HepG2 (cell line): Measurements from ENCODE around the gene MTUS2. TPM values are rescaled to one million over a fixed set of nuclear protein-coding genes. Genes with fewer than 3 reads are reported as not detected.
"Not testable (repeated sequence)": the region's sequence is repeated elsewhere in the genome, so short reads cannot be mapped to it uniquely, and the experiment has no call there.

Experiments
- ATAC-seq: fragments of 200-7000 bp; cut with Tn5 transposase; 3 replicates; pipeline ENCODE4 v1.9.1; 2020; ENCODE audit warnings: mild to moderate bottlenecking, moderate library complexity
- BruUV-seq: library from RNA; stranded (reverse); fragments of 400-500 nt; replicated peaks from 2 replicates; lab custom pipeline; 2021; lab: Mats Ljungman, UMichigan
- CTCF ChIA-PET: fragments of 300-600 bp; formaldehyde crosslinking; extraction: SDS; loops from one replicate; lab custom pipeline; 2021; ENCODE audit warnings: low total read pairs, inconsistent platforms, low intra/inter-chr PET ratio; lab: Yijun Ruan, JAX
- POLR2A ChIA-PET: fragments of 350-600 bp; sonication (Branson Sonifier 250); formaldehyde crosslinking; loops from one replicate; lab custom pipeline; 2020; ENCODE audit warnings: antibody characterized with exemption, inconsistent platforms; lab: Yijun Ruan, JAX
- DNase-seq: peaks from one replicate; pipeline ENCODE4 v3.0.0-alpha.2; 2015; ENCODE audit warnings: low spot score
- FAIRE-seq: peaks from 3 replicates; lab custom pipeline; 2011; peaks lifted over from hg19 to GRCh38; lab: Jason Lieb, UNC
- H2AFZ ChIP-seq: one replicate; pipeline ENCODE4 v1.6.1; 2011; ENCODE audit warnings: low read length, inconsistent platforms
- H3K27ac ChIP-seq: fragments of 300-600 bp; 3 replicates; pipeline ENCODE4 v1.8.0; 2011; ENCODE audit warnings: mixed run types, mild to moderate bottlenecking, mixed read lengths, low read length, inconsistent platforms; ENCODE audit not compliant: insufficient read depth; ENCODE audit errors: extremely low read length
- H3K27me3 ChIP-seq, 2 experiments: fragments of 200-600 bp in 1 of 2; 2 replicates in 1 of 2; 3 replicates in 1 of 2; pipeline versions ENCODE4 v1.6.0 to v1.8.0; 2011; ENCODE audit warnings: low read length in 2 of 2, mild to moderate bottlenecking in 2 of 2, moderate library complexity in 2 of 2, inconsistent platforms in 1 of 2; ENCODE audit not compliant: insufficient read depth in 2 of 2, control insufficient read depth in 1 of 2
- H3K36me3 ChIP-seq, 2 experiments: fragments of 200-600 bp in 1 of 2; replicated peaks in 1 of 2; 2 replicates in 1 of 2; 3 replicates in 1 of 2; pipeline versions ENCODE4 v1.5.1 to v1.8.0; 2011; ENCODE audit warnings: low read length in 2 of 2, inconsistent platforms in 1 of 2; ENCODE audit not compliant: insufficient read depth in 2 of 2, control insufficient read depth in 1 of 2
- H3K4me1 ChIP-seq: 2 replicates; pipeline ENCODE4 v1.5.1; 2012; ENCODE audit warnings: low read length, inconsistent platforms; ENCODE audit not compliant: insufficient read depth
- H3K4me2 ChIP-seq: 2 replicates; pipeline ENCODE4 v1.6.0; 2011; ENCODE audit warnings: low read depth, low read length, inconsistent platforms
- H3K4me3 ChIP-seq, 3 experiments: fragments of 200-600 bp in 1 of 3; sonication (generic), shearing (Covaris generic) in 1 of 3; replicated peaks in 1 of 3; 2 replicates each; pipeline ENCODE4 v1.5.1; 2011 to 2016; ENCODE audit warnings: low read length in 3 of 3, inconsistent platforms in 2 of 3, low read depth in 2 of 3, mild to moderate bottlenecking in 2 of 3, control low read depth in 1 of 3, mixed read lengths in 1 of 3; ENCODE audit not compliant: insufficient read depth in 1 of 3
- H3K79me2 ChIP-seq: one replicate; pipeline ENCODE4 v1.6.1; 2011; ENCODE audit warnings: low read length, inconsistent platforms; ENCODE audit not compliant: insufficient read depth
- H3K9ac ChIP-seq: 2 replicates; pipeline ENCODE4 v1.6.0; 2011; ENCODE audit warnings: mild to moderate bottlenecking, low read depth, low read length, inconsistent platforms; ENCODE audit not compliant: insufficient read depth
- H3K9me3 ChIP-seq: 2 replicates; pipeline ENCODE4 v1.5.1; 2012; ENCODE audit warnings: mild to moderate bottlenecking, low read length
- H4K20me1 ChIP-seq: 2 replicates; pipeline ENCODE4 v1.6.0; 2011; ENCODE audit warnings: inconsistent platforms, mild to moderate bottlenecking, low read length, moderate library complexity; ENCODE audit not compliant: insufficient read depth
- CBFB ChIP-seq: sonication (generic); formaldehyde crosslinking; IDR thresholded peaks from 2 replicates; pipeline ENCODE4 v1.4.0; 2020; ENCODE audit warnings: missing genetic modification reagents
- FOXA3 ChIP-seq: IDR thresholded peaks from 2 replicates; pipeline ENCODE4 v1.6.1; 2016; ENCODE audit warnings: missing genetic modification reagents, missing compliant biosample characterization
- HNF4G ChIP-seq, 2 experiments: sonication (generic) in 1 of 2; formaldehyde crosslinking in 1 of 2; IDR thresholded peaks; 2 replicates each; pipeline versions ENCODE4 v1.4.0 to v1.6.1; 2011 to 2020; ENCODE audit warnings: borderline replicate concordance in 2 of 2, low read depth in 2 of 2, mild to moderate bottlenecking in 2 of 2, low read length in 1 of 2, missing genetic modification reagents in 1 of 2, moderate library complexity in 1 of 2
- MAFF ChIP-seq: IDR thresholded peaks from 2 replicates; pipeline ENCODE4 v1.6.1; 2011; ENCODE audit warnings: low read depth, low read length, improper control_type of control experiment
- MAFK ChIP-seq, 2 experiments: IDR thresholded peaks in 1 of 2; conservative IDR thresholded peaks in 1 of 2; 2 replicates each; pipeline ENCODE4 v1.6.1; 2011; ENCODE audit warnings: improper control_type of control experiment in 2 of 2, low read length in 2 of 2
- MED1 ChIP-seq: sonication (generic); formaldehyde crosslinking; IDR thresholded peaks from 2 replicates; pipeline ENCODE4 v1.4.0; 2020; ENCODE audit warnings: missing genetic modification reagents
- NRL ChIP-seq: sonication (generic); formaldehyde crosslinking; IDR thresholded peaks from 2 replicates; pipeline ENCODE4 v1.5.0; 2020; ENCODE audit warnings: missing genetic modification reagents, mild to moderate bottlenecking, moderate library complexity, borderline replicate concordance
- PHF8 ChIP-seq: sonication (generic); formaldehyde crosslinking; IDR thresholded peaks from 2 replicates; pipeline ENCODE4 v1.5.0; 2020; ENCODE audit warnings: missing genetic modification reagents
- SNRNP70 ChIP-seq: fragments of 200-400 bp; formaldehyde crosslinking; IDR thresholded peaks from 2 replicates; pipeline ENCODE4 v1.6.1; 2017; ENCODE audit warnings: mild to moderate bottlenecking, low read depth, low read length, moderate library complexity
- ZNF343 ChIP-seq: sonication (generic); formaldehyde crosslinking; IDR thresholded peaks from 2 replicates; pipeline ENCODE4 v1.4.0; 2020; ENCODE audit warnings: mild to moderate bottlenecking, missing genetic modification reagents
- WGBS: methylation state at CpG from one replicate; pipeline ENCODE4 v1.1.6; 2017; ENCODE audit warnings: low lambda C conversion rate; 5-methylcytosine and 5-hydroxymethylcytosine counted together
- in situ Hi-C: cut with HindIII; loops from 2 replicates; pipeline ENCODE4 v1.10.0; 2017; ENCODE audit warnings: low pct_unique_long_range_greater_than_20kb; ENCODE audit not compliant: extremely low pct_ligation_motif_present
- intact Hi-C: fragments of 100-400 bp; cut with micrococcal nuclease; formaldehyde crosslinking; loops from one replicate; pipeline ENCODE4 v1.10.0; 2022; ENCODE audit not compliant: unreplicated experiment
- polyA plus RNA-seq, 8 experiments: library from polyadenylated mRNA; depleted of rRNA in 3 of 8; stranded (reverse) in 7 of 8; unstranded in 1 of 8; fragments of >200 nt; fragmentation: Illumina TruSeq in 4 of 8; extraction: Trizol in 4 of 8; gene quantifications; 2 replicates each; pipeline versions ENCODE4 v1.2.1 to v1.2.3, GENCODE V29; 2011 to 2016; ENCODE audit warnings: low read depth in 4 of 8, missing spikeins in 1 of 8, mixed read lengths in 1 of 8; ENCODE audit not compliant: insufficient read depth in 1 of 8
- total RNA-seq, 5 experiments: library from RNA; depleted of rRNA; stranded (reverse); fragments of >200 nt; fragmentation: Illumina TruSeq; extraction: Trizol; gene quantifications; 2 replicates each; pipeline ENCODE4 v1.2.3, GENCODE V29; 2016; ENCODE audit warnings: low read depth in 1 of 5
- TF ChIP-seq, protein P1 (sequence below): sonication (generic); formaldehyde crosslinking; IDR thresholded peaks from 2 replicates; pipeline ENCODE4 v1.4.0; 2020; ENCODE audit warnings: mild to moderate bottlenecking, missing genetic modification reagents

MTUS2 gene
- total and polyA plus RNA-seq, 2 of the 13 experiments (the other 11 are each of a cell fraction or from before 2014, with no cell fraction given) = not detected

- CTCF ChIA-PET, H3K27ac ChIP-seq, H3K4me1 ChIP-seq, POLR2A ChIA-PET, H3K36me3 ChIP-seq, FAIRE-seq, intact Hi-C loops, DNase-seq, ATAC-seq, H3K27me3 ChIP-seq, H3K9ac ChIP-seq, BruUV-seq, H4K20me1 ChIP-seq, H2AFZ ChIP-seq, H3K79me2 ChIP-seq, in situ Hi-C loops, H3K4me2 ChIP-seq, H3K4me3 ChIP-seq: not testable (repeated sequence)
- TF ChIP-seq MAFK (conservative IDR thresholded peaks at IDR 0.05 in 1 of 2, IDR thresholded peaks at IDR 0.05 in 1 of 2; ENCODE audit: low read length in 2 of 2) = peak in 1 of 2 experiments; percentile 50; a peak in 2 of 4 replicates
- TF ChIP-seq MAFF = peak; percentile 30; the same call in 1 of the 2 replicates
- H3K9me3 ChIP-seq = peaks cover 68% of the 10 kb centered on the region
- 22% methylated on average over 3 of the region's 3 CpGs for WGBS
These were observed 170.2 kb downstream of the MTUS2 start for GRCh38 chr13:28990378-28990777.

GRCh38 chr13:28991764-28992163 lies 171.6 kb downstream of the MTUS2 start:
- no peak for DNase-seq
- no peaks in the 10 kb centered on the region for H3K27me3 ChIP-seq
- no peaks in the 10 kb centered on the region for H3K79me2 ChIP-seq
- H3K36me3 ChIP-seq = no peaks in the 10 kb centered on the region
- H4K20me1 ChIP-seq = no peaks in the 10 kb centered on the region; the same call in 1 of the 2 replicates
- no peak overlapping the region for H3K4me3 ChIP-seq
- ChIA-PET POLR2A (no interaction called here), CTCF (no interaction called here)
- no peaks in the 10 kb centered on the region for H3K4me1 ChIP-seq
- peaks cover 58% of the 10 kb centered on the region for H3K9me3 ChIP-seq
- FAIRE-seq = no peak
- H3K4me2 ChIP-seq = no peak overlapping the region
- H3K9ac ChIP-seq = no peak overlapping the region
- no peak for ATAC-seq
- H2AFZ ChIP-seq = no peak overlapping the region
- H3K27ac ChIP-seq = no peak overlapping the region
- in situ Hi-C loops = no loop called here
- intact Hi-C loops = no loop called here
- no TSS peak for BruUV-seq
- TF ChIP-seq CBFB (no peak), PHF8 (CRISPR knock-in tag) (no peak), ZNF343 (no peak), FOXA3 (CRISPR knock-in tag) (no peak), HNF4G (IDR thresholded peaks at IDR 0.05; ENCODE audit: borderline replicate concordance, low read depth, low read length) (no peak), HNF4G (CRISPR knock-in tag; IDR thresholded peaks at IDR 0.05; ENCODE audit: borderline replicate concordance, low read depth) (no peak), MED1 (CRISPR knock-in tag) (no peak), NRL (no peak), SNRNP70 (no peak)
- TF ChIP-seq, protein P1, sequence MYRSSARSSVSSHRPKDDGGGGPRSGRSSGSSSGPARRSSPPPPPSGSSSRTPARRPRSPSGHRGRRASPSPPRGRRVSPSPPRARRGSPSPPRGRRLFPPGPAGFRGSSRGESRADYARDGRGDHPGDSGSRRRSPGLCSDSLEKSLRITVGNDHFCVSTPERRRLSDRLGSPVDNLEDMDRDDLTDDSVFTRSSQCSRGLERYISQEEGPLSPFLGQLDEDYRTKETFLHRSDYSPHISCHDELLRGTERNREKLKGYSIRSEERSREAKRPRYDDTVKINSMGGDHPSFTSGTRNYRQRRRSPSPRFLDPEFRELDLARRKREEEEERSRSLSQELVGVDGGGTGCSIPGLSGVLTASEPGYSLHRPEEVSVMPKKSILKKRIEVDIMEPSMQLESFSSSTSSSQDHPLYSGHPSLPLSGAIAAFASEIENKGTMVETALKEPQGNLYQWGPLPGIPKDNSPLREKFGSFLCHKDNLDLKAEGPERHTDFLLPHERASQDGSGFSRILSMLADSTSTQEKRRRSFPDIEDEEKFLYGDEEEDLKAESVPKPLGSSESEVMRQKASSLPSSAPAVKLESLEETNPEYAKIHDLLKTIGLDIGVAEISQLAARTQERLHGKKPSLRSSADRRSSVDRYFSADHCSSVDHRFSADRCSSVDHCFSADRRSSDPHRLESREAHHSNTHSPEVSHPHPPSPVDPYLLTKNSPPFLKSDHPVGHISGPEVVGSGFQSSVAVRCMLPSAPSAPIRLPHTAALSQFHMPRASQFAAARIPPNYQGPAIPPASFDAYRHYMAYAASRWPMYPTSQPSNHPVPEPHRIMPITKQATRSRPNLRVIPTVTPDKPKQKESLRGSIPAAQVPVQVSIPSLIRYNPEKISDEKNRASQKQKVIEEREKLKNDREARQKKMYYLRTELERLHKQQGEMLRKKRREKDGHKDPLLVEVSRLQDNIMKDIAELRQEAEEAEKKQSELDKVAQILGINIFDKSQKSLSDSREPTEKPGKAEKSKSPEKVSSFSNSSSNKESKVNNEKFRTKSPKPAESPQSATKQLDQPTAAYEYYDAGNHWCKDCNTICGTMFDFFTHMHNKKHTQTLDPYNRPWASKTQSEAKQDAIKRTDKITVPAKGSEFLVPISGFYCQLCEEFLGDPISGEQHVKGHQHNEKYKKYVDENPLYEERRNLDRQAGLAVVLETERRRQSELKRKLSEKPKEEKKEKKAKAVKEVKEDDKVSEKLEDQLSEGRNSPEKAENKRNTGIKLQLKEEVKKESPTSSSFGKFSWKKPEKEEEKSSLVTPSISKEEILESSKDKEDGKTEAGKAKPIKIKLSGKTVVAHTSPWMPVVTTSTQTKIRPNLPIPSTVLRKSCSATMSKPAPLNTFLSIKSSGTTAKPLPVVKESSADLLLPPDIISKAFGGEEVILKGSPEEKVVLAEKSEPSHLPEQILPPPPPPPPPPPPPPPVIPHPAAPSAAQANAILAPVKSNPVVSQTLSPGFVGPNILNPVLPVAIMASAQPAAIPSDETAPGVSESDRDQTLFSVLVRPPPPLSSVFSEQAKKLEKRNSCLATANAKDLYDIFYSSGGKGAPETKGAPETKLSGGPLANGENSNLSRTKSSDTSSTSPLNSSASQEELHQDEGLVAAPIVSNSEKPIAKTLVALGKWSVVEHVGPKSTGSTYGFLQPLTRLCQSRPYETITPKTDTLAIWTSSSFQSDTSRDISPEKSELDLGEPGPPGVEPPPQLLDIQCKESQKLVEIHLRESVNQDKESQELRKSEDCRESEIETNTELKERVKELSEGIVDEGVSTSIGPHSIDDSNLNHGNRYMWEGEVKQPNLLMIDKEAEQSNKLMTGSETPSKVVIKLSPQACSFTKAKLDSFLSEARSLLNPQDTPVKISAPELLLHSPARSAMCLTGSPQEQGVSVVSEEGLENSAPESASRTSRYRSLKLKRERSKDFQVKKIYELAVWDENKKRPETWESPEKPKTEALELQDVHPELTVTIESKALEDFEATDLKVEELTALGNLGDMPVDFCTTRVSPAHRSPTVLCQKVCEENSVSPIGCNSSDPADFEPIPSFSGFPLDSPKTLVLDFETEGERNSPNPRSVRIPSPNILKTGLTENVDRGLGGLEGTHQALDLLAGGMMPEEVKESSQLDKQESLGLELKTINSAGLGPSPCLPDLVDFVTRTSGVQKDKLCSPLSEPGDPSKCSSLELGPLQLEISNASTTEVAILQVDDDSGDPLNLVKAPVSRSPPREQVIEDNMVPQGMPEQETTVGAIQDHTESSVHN (CRISPR knock-in tag) = no peak
